ENCODE measurements around the gene ASMTL. TPM values are rescaled to one million over a fixed set of nuclear protein-coding genes. Genes with fewer than 3 reads are reported as not detected.

ASMTL gene
- polyA plus RNA-seq, 4 donors = 35.1 to 51.5 (median 41.8) TPM

DNA sequence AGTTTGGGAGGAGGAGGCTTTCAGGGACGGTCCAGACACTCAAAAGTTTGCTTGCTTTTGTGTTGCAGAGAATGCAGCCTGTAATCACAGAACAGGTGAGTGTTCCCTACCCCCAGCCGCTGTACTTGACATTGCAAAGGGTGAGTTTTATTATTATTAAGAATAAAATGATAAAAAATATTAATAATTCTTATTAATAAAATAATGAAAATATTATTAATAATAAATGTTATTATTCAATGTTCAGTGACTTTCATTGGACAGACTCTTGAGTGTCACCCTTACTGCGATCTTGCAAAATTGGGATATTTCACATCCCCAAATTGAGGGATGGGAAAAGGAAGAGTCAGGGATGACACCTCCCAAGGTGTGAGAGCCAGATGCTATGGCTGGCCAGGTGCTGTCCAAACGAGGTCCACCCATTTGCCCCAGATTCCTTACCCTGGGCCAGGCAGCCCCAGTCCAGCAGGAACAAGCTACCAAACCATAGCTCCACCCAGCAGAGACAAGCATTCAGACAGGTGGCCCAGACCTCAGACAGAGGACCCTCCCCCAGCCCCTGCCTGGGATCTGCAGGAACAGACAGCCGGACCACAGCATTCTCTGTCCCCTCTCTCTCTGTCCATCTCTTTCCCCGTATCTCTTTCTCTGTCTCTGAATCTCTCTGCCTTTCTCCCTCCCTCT, 93.8 kb downstream of the ASMTL start:
- no peak for DNase-seq (ENCODE audit: low read depth in 4 of 4, low spot score in 3 of 4)

DNA sequence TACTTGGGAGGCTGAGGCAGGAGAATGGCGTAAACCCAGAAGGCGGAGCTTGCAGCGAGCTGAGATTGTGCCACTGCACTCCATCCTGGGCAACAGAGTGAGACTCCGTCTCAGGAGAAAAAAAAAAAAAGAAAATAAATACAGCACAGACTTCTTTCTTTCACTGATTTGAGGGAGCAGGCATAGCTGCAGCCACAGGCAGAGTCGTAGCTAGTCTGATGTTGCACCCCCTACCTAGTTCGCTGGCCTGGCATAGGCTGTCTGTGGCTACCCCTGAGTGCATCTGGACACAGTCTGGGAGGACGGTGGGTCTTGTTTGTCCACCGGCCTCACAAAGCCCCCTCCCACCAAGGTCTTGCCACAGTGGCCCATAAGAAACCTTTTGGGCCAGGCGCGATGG, 94.7 kb downstream of the ASMTL start:
- no peak for DNase-seq (ENCODE audit: low read depth in 4 of 4, low spot score in 3 of 4)

DNA sequence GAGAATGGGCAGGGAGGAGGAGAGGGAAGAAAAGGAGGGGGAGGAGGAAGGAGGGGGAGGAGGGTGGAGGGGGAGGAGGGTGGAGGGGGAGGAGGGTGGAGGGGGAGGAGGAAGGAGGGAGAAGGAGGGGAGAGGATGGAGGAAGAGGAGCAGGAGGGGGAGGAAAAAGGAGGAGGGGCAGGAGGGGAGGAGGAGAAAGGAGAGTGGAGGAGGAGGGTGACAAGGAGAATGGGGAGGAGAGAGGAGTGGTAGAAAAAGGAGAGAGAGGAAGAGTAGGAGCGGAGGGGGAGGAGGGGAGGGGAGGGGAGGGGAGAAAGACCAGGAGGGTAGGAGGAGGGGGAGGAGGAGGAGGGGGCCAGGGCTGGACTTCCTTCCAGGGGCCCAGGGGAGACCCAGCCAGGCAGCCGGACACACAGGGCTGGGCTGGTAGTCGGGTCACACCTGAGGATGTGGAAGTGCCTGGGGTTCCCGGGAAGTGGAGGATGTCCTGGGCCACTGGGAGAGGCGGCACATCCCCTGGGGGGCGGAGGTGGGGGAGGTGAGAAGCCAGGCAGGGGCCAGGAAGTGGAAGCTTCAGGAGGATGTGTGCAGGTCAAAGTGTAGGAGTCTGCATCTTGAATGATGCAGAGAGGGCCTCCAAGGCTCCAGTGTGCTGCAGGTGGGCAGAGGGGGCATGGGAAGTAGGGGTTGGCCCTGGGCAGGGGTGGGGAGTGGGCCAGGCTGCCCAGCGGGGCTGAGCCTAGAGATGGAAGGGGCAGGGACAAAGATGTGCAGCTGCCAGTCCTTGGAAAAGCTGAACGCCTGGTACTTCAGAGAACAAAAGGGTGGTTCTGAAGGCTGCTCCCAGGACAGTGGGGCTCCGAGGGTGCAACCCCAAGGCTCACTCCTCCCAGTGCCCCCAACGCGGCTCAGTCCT, 97.3 kb downstream of the ASMTL start:
- no peak for DNase-seq (ENCODE audit: low read depth in 4 of 4, low spot score in 3 of 4)

DNA sequence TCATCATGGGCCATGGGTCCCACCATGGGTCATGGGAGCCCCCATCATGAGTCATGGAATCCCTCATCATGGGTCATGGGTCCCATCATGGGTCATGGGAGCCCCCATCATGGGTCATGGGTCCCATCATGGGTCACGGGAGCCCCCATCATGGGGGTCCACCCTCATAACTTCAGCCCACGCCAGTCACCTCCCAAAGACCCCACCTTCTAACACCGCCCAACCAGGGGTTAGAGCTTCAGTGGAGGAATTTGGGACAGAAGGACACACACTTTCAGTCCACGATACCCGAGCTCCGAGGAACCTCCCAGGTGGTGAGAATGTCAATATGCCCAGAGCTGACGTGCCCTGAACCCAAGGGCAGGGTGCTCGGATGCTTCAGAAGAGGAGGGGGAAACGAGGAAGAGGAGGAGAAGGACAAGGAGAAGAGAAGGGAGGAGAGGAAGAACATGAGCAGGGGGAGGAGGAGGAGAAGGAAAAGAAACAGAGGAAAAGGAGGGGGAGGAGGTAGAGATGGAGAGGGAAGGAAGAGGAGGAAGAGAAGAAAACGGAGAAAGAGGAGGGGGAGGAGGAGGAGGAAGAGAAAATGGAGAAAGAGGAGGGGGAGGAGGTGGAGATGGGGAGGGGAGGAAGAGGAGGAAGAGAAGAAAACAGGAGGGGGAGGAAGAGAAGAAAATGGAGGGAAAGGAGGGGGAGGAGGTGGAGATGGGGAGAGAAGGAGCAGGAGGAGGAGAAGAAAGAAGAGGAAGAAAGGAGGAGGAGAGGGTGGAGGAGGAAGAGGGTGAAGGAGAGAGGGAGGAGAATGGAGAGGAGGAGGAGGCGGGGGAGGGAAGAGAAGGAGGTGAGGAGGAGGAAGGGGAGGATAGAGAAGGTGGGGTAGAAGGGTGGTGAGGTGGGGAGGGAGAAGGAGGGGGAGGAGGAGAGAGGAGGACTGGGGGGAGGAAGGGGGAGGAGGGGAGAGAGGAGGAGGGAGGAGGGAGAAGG, 98.4 kb downstream of the ASMTL start:
- no peak for DNase-seq (ENCODE audit: low read depth in 4 of 4, low spot score in 3 of 4)

Other genes with a start within 250 kb of the ASMTL start
- gene CRLF2, start 240.3 kb downstream of the ASMTL start, polyA plus RNA-seq (ENCODE audit: insufficient read length in 4 of 4) = under 1 TPM in 1 of 4 donors, not detected in 3; 0.09 TPM
- gene CSF2RA, start 184.1 kb downstream of the ASMTL start, polyA plus RNA-seq (ENCODE audit: insufficient read length in 4 of 4) = 1 to 10 TPM; 2.3 to 3.6 (median 2.5) TPM
- 10 to 100 TPM; 10.4 to 13.6 (median 11.5) TPM for gene IL3RA, start 116.1 kb downstream of the ASMTL start, polyA plus RNA-seq (ENCODE audit: insufficient read length in 4 of 4)
- 100 to 1,000 TPM; 503 to 757 (median 533) TPM for gene SLC25A6, start 60.8 kb downstream of the ASMTL start, polyA plus RNA-seq (ENCODE audit: insufficient read length in 4 of 4)
- gene P2RY8, start 84.3 kb upstream of the ASMTL start, polyA plus RNA-seq (ENCODE audit: insufficient read length in 4 of 4) = 1 to 10 TPM; 1.1 to 1.7 (median 1.3) TPM
- 10 to 100 TPM; 42.8 to 56.5 (median 45.6) TPM for gene AKAP17A, start 138.7 kb upstream of the ASMTL start, polyA plus RNA-seq (ENCODE audit: insufficient read length in 4 of 4)
- under 1 TPM in 1 of 4 donors, not detected in 3; 0.08 TPM for gene ASMT, start 162.2 kb upstream of the ASMTL start, polyA plus RNA-seq (ENCODE audit: insufficient read length in 4 of 4)